ENCODE data around the gene ITPR3. TPM values are rescaled to one million over a fixed set of nuclear protein-coding genes. Genes with fewer than 3 reads are reported as not detected.
A peak's percentile ranks its signal among the peaks of the same experiment; 100 is the strongest.

The ITPR3 gene
- polyA plus RNA-seq, 1 of the 3 experiments (the other 2 are of a cell fraction): 8.1 TPM

GRCh38 chr6:33591424-33592032 is 29.6 kb upstream of the ITPR3 start:
- H3K4me3 ChIP-seq (ENCODE audit: low read depth in 2 of 2, low read length in 1 of 2): no peak overlapping the region
- ChIA-PET CTCF (interaction anchor here (0.7 to 2.8 kb wide), 5 partner anchors 16 to 116 kb away, joined by 4 to 20 read pairs (median 5); no protein-coding TSS in a partner anchor), POLR2A (no interaction called here)
- H3K79me2 ChIP-seq (ENCODE audit: insufficient read depth): no peaks in the 10 kb centered on the region
- no peaks in the 10 kb centered on the region for H4K20me1 ChIP-seq (ENCODE audit: insufficient read depth)
- H3K36me3 ChIP-seq (replicated peaks in 1 of 2; ENCODE audit: control insufficient read depth in 1 of 2, insufficient read depth in 2 of 2, low read length in 1 of 2): no peaks in the 10 kb centered on the region
- H3F3A ChIP-seq (replicated peaks; ENCODE audit: insufficient read depth): no peaks in the 10 kb centered on the region
- H3K27ac ChIP-seq (ENCODE audit: low read depth in 2 of 2, low read length in 1 of 2): no peak overlapping the region
- no peaks in the 10 kb centered on the region for H3K9me3 ChIP-seq
- TF ChIP-seq TEAD4 (IDR thresholded peaks at IDR 0.05; ENCODE audit: borderline replicate concordance, insufficient read depth): no peak
- no peak for TF ChIP-seq FOXM1 (IDR thresholded peaks at IDR 0.05; ENCODE audit: low read depth)
- TF ChIP-seq MAX (IDR thresholded peaks at IDR 0.05; ENCODE audit: low read depth): no peak
- TF ChIP-seq, protein P1, sequence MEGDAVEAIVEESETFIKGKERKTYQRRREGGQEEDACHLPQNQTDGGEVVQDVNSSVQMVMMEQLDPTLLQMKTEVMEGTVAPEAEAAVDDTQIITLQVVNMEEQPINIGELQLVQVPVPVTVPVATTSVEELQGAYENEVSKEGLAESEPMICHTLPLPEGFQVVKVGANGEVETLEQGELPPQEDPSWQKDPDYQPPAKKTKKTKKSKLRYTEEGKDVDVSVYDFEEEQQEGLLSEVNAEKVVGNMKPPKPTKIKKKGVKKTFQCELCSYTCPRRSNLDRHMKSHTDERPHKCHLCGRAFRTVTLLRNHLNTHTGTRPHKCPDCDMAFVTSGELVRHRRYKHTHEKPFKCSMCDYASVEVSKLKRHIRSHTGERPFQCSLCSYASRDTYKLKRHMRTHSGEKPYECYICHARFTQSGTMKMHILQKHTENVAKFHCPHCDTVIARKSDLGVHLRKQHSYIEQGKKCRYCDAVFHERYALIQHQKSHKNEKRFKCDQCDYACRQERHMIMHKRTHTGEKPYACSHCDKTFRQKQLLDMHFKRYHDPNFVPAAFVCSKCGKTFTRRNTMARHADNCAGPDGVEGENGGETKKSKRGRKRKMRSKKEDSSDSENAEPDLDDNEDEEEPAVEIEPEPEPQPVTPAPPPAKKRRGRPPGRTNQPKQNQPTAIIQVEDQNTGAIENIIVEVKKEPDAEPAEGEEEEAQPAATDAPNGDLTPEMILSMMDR (IDR thresholded peaks at IDR 0.05): no peak
- H3K4me1 ChIP-seq (ENCODE audit: control insufficient read depth in 1 of 2, insufficient read depth in 2 of 2, low read depth in 1 of 2, low read length in 1 of 2): peaks cover 11 to 15% of the 10 kb centered on the region in 2 experiments; a peak in 3 of 4 replicates
- 97% methylated on average over 8 of the region's 9 CpGs for WGBS (ENCODE audit: low lambda C conversion rate)
- no peak for DNase-seq
- no peaks in the 10 kb centered on the region for H3K9me2 ChIP-seq
- H3K27me3 ChIP-seq (ENCODE audit: insufficient read depth): no peaks in the 10 kb centered on the region
- no peak overlapping the region for H3K4me2 ChIP-seq
- no peak overlapping the region for H3K9ac ChIP-seq
- H2AFZ ChIP-seq (ENCODE audit: low read depth): 0 out of 2 replicates have a peak overlapping the region, but pooled peaks have one; percentile 53

GRCh38 chr6:33592280-33592594 is 28.9 kb upstream of the ITPR3 start:
- H3K4me3 ChIP-seq (ENCODE audit: low read depth in 2 of 2, low read length in 1 of 2): no peak overlapping the region
- no peaks in the 10 kb centered on the region for H4K20me1 ChIP-seq (ENCODE audit: insufficient read depth)
- ChIA-PET POLR2A (no interaction called here), CTCF (interaction anchor here (1.0 to 2.8 kb wide), 5 partner anchors 15 to 115 kb away, joined by 3 to 20 read pairs (median 5); no protein-coding TSS in a partner anchor)
- no peak overlapping the region for H3K4me2 ChIP-seq
- H3K9me2 ChIP-seq: no peaks in the 10 kb centered on the region
- DNase-seq: no peak
- H3K36me3 ChIP-seq (replicated peaks in 1 of 2; ENCODE audit: control insufficient read depth in 1 of 2, insufficient read depth in 2 of 2, low read length in 1 of 2): no peaks in the 10 kb centered on the region
- no peaks in the 10 kb centered on the region for H3K9me3 ChIP-seq
- H3F3A ChIP-seq (replicated peaks; ENCODE audit: insufficient read depth): no peaks in the 10 kb centered on the region
- WGBS (ENCODE audit: low lambda C conversion rate): 99% methylated on average over 7 of the region's 7 CpGs
- TF ChIP-seq, protein P1 (IDR thresholded peaks at IDR 0.05): no peak
- TF ChIP-seq TEAD4 (IDR thresholded peaks at IDR 0.05; ENCODE audit: borderline replicate concordance, insufficient read depth): no peak
- TF ChIP-seq POLR2AphosphoS5 (IDR thresholded peaks at IDR 0.05; ENCODE audit: low read depth, low read length): no peak
- TF ChIP-seq RCOR1 (IDR thresholded peaks at IDR 0.05; ENCODE audit: low read length): no peak
- no peak for TF ChIP-seq ELF1 (IDR thresholded peaks at IDR 0.05)
- TF ChIP-seq YY1 (IDR thresholded peaks at IDR 0.05; ENCODE audit: low read depth): no peak
- TF ChIP-seq REST (IDR thresholded peaks at IDR 0.05; ENCODE audit: low read depth, low read length): no peak
- H3K27me3 ChIP-seq (ENCODE audit: insufficient read depth): no peaks in the 10 kb centered on the region
- H2AFZ ChIP-seq (ENCODE audit: low read depth): no peak overlapping the region
- H3K4me1 ChIP-seq (ENCODE audit: control insufficient read depth in 1 of 2, insufficient read depth in 2 of 2, low read depth in 1 of 2, low read length in 1 of 2): peaks cover 11 to 15% of the 10 kb centered on the region in 2 experiments; a peak in 3 of 4 replicates
- no peaks in the 10 kb centered on the region for H3K79me2 ChIP-seq (ENCODE audit: insufficient read depth)
- H3K27ac ChIP-seq (ENCODE audit: low read depth in 2 of 2, low read length in 1 of 2): no peak overlapping the region
- H3K9ac ChIP-seq: no peak overlapping the region
